Liver (tissue), 9 donors: ENCODE data around the gene AMHR2. TPM values are rescaled to one million over a fixed set of nuclear protein-coding genes. Genes with fewer than 3 reads are reported as not detected.
A peak's percentile ranks its signal among the peaks of the same experiment; 100 is the strongest.

Experiments used
- DNase-seq: peaks from one replicate; pipeline ENCODE4 v3.0.0-alpha.2; 2017; ENCODE audit warnings: low spot score
- H3K27ac ChIP-seq, 2 donors: one replicate each; pipeline ENCODE4 v1.7.0; 2013; ENCODE audit warnings: inconsistent platforms in 2 of 2, low read length in 2 of 2, control low read depth in 1 of 2, low read depth in 1 of 2, mild to moderate bottlenecking in 1 of 2
- H3K27me3 ChIP-seq, 4 donors: one replicate each; pipeline versions ENCODE4 v1.6.1 to v1.7.0; 2013; ENCODE audit warnings: low read length in 3 of 4, inconsistent platforms in 1 of 4, mild to moderate bottlenecking in 1 of 4, moderate library complexity in 1 of 4; ENCODE audit not compliant: control insufficient read depth in 4 of 4, insufficient read depth in 4 of 4
- H3K36me3 ChIP-seq, 4 donors: one replicate each; pipeline versions ENCODE4 v1.6.1 to v1.7.0; 2013; ENCODE audit warnings: low read length in 3 of 4, mild to moderate bottlenecking in 3 of 4, low read depth in 1 of 4, moderate library complexity in 1 of 4; ENCODE audit not compliant: control insufficient read depth in 4 of 4, insufficient read depth in 3 of 4
- H3K4me1 ChIP-seq, 4 donors: one replicate each; pipeline versions ENCODE4 v1.6.1 to v1.7.0; 2013; ENCODE audit warnings: low read length in 3 of 4, mild to moderate bottlenecking in 3 of 4, moderate library complexity in 1 of 4; ENCODE audit not compliant: control insufficient read depth in 4 of 4, insufficient read depth in 4 of 4
- H3K4me3 ChIP-seq, 3 donors: one replicate each; pipeline versions ENCODE4 v1.6.1 to v1.7.0; 2013; ENCODE audit warnings: low read length in 3 of 3, control low read depth in 1 of 3, low read depth in 1 of 3, mild to moderate bottlenecking in 1 of 3
- H3K9ac ChIP-seq, 2 donors: one replicate each; pipeline ENCODE4 v1.7.0; 2013; ENCODE audit warnings: low read length in 2 of 2, mild to moderate bottlenecking in 2 of 2, moderate library complexity in 2 of 2, control low read depth in 1 of 2, low read depth in 1 of 2
- H3K9me3 ChIP-seq, 4 donors: one replicate each; pipeline versions ENCODE4 v1.6.1 to v1.7.0; 2013; ENCODE audit warnings: low read length in 3 of 4; ENCODE audit not compliant: control insufficient read depth in 4 of 4
- ATF3 ChIP-seq: IDR thresholded peaks from 2 replicates; pipeline ENCODE4 v1.6.1; 2016; ENCODE audit warnings: antibody characterized with exemption
- CTCF ChIP-seq: fragments of 150-350 bp; IDR thresholded peaks from 2 replicates; pipeline ENCODE4 v1.5.1; 2017; ENCODE audit warnings: improper control_type of control experiment, low read depth, low read length; ENCODE audit not compliant: missing input control
- EGR1 ChIP-seq, 2 donors: IDR thresholded peaks; 2 replicates each; pipeline ENCODE4 v1.6.1; 2016 to 2018; ENCODE audit warnings: antibody characterized with exemption in 2 of 2, low read depth in 2 of 2
- FOXA1 ChIP-seq: IDR thresholded peaks from 2 replicates; pipeline ENCODE4 v1.6.1; 2016; ENCODE audit warnings: antibody characterized with exemption
- FOXA2 ChIP-seq: IDR thresholded peaks from 2 replicates; pipeline ENCODE4 v1.6.1; 2016; ENCODE audit warnings: antibody characterized with exemption
- GABPA ChIP-seq, 2 donors: IDR thresholded peaks in 1 of 2; conservative IDR thresholded peaks in 1 of 2; 2 replicates each; pipeline ENCODE4 v1.6.1; 2016; ENCODE audit warnings: antibody characterized with exemption in 2 of 2, mild to moderate bottlenecking in 1 of 2, moderate library complexity in 1 of 2
- HNF4A ChIP-seq, 2 donors: conservative IDR thresholded peaks; 2 replicates each; pipeline ENCODE4 v1.6.1; 2016; ENCODE audit warnings: antibody characterized with exemption in 2 of 2, mild to moderate bottlenecking in 2 of 2
- HNF4G ChIP-seq: IDR thresholded peaks from 2 replicates; pipeline ENCODE4 v1.6.1; 2016; ENCODE audit warnings: antibody characterized with exemption
- JUND ChIP-seq, 2 donors: IDR thresholded peaks; 2 replicates each; pipeline ENCODE4 v1.6.1; 2016; ENCODE audit warnings: antibody characterized with exemption in 2 of 2
- MAX ChIP-seq: IDR thresholded peaks from 2 replicates; pipeline ENCODE4 v1.6.1; 2016; ENCODE audit warnings: antibody characterized with exemption
- NR2F2 ChIP-seq: IDR thresholded peaks from 2 replicates; pipeline ENCODE4 v1.6.1; 2016; ENCODE audit warnings: antibody characterized with exemption
- RAD21 ChIP-seq, 2 donors: IDR thresholded peaks; 2 replicates each; pipeline ENCODE4 v1.6.1; 2016; ENCODE audit warnings: antibody characterized with exemption in 2 of 2, mild to moderate bottlenecking in 2 of 2
- REST ChIP-seq: IDR thresholded peaks from 2 replicates; pipeline ENCODE4 v1.6.1; 2016; ENCODE audit warnings: antibody characterized with exemption, mild to moderate bottlenecking
- RXRA ChIP-seq, 2 donors: IDR thresholded peaks; 2 replicates each; pipeline ENCODE4 v1.6.1; 2017 to 2018; ENCODE audit warnings: antibody characterized with exemption in 2 of 2, mild to moderate bottlenecking in 1 of 2
- SP1 ChIP-seq: IDR thresholded peaks from 2 replicates; pipeline ENCODE4 v1.6.1; 2018; ENCODE audit warnings: antibody characterized with exemption, mild to moderate bottlenecking
- TAF1 ChIP-seq: conservative IDR thresholded peaks from 2 replicates; pipeline ENCODE4 v1.6.1; 2016; ENCODE audit warnings: antibody characterized with exemption, mild to moderate bottlenecking
- YY1 ChIP-seq: IDR thresholded peaks from 2 replicates; pipeline ENCODE4 v1.6.1; 2016; ENCODE audit warnings: antibody characterized with exemption, mild to moderate bottlenecking
- ZBTB33 ChIP-seq: IDR thresholded peaks from 2 replicates; pipeline ENCODE4 v1.6.1; 2016; ENCODE audit warnings: antibody characterized with exemption
- WGBS: extraction: QIAGEN DNeasy Blood & Tissue Kit; methylation state at CpG from one replicate; pipeline ENCODE4 v1.1.7; 2013; 5-methylcytosine and 5-hydroxymethylcytosine counted together
- polyA plus RNA-seq, 2 donors: library from polyadenylated mRNA; stranded (reverse) in 1 of 2; unstranded in 1 of 2; fragments of 200-250 nt in 1 of 2; fragments of >200 nt in 1 of 2; fragmentation: Nextera tagmentation in 1 of 2; extraction: Ambion mirVana in 1 of 2; gene quantifications; one replicate each; pipeline versions ENCODE4 v1.2.1 to v1.2.3, GENCODE V29; 2013 to 2015
- total RNA-seq, 2 donors: library from RNA; depleted of rRNA; stranded (reverse); fragments of >200 nt; gene quantifications; one replicate each; pipeline ENCODE4 v1.2.3, GENCODE V29; 2014
- donor health status: healthy.
- donor health status: healthy.
- donor health status: healthy.
- donor health status: healthy.
- donor health status: healthy.

AMHR2 gene
- total and polyA plus RNA-seq, 4 donors, result 0.67 to 1.3 (median 0.92) TPM

GRCh38 chr12:53450936-53451335, 27.3 kb downstream of the AMHR2 start:
- DNase-seq, result no peak
- H3K27ac ChIP-seq, result no peak overlapping the region
- no peak overlapping the region for H3K9ac ChIP-seq
- WGBS, result 94% methylated on average over 7 of the region's 7 CpGs
- H3K36me3 ChIP-seq, result peaks cover 6 to 28% (median 23%) of the 10 kb centered on the region in 4 donors
- H3K27me3 ChIP-seq, result no peaks in the 10 kb centered on the region
- no peaks in the 10 kb centered on the region for H3K9me3 ChIP-seq
- peaks cover 0 to 21% (median 18%) of the 10 kb centered on the region in 4 donors for H3K4me1 ChIP-seq
- H3K4me3 ChIP-seq, result no peak overlapping the region
- TF ChIP-seq SP1 (no peak), EGR1 (IDR thresholded peaks at IDR 0.05; ENCODE audit: low read depth in 2 of 2) (no peak), GABPA (IDR thresholded peaks at IDR 0.05 in 1 of 2, conservative IDR thresholded peaks at IDR 0.05 in 1 of 2) (no peak), FOXA1 (no peak), TAF1 (no peak)

- Histone ChIP-seq H3K27ac (peak within 1 kb of the TSS; percentile 97 to 98), H3K9ac (peak within 1 kb of the TSS; percentile 71 to 92), H3K4me1 (peaks cover 0 to 21% (median 18%) of the 10 kb centered on the region in 4 donors), H3K36me3 (peaks cover 9 to 33% (median 27%) of the 10 kb centered on the region in 4 donors), H3K4me3 (peak within 1 kb of the TSS; percentile 82 to 86 (median 85)), H3K9me3 (no peaks in the 10 kb centered on the region), H3K27me3 (no peaks in the 10 kb centered on the region)
- under 1% methylated on average over 32 of the region's 32 CpGs for WGBS
- TF ChIP-seq NR2F2, result peak; percentile 81
- peak; percentile 87 for TF ChIP-seq YY1
- peak; percentile 29 for TF ChIP-seq FOXA2
- peak; percentile 71 for TF ChIP-seq ZBTB33
- TF ChIP-seq FOXA1, result peak; percentile 65
- peak; percentile 87 for TF ChIP-seq ATF3
- peak; percentile 32 for TF ChIP-seq HNF4G
- TF ChIP-seq RAD21 (IDR thresholded peaks at IDR 0.05), result peak; percentile 73 to 84
- TF ChIP-seq EGR1 (IDR thresholded peaks at IDR 0.05; ENCODE audit: low read depth in 2 of 2), result peak; percentile 64 to 86
- TF ChIP-seq JUND (IDR thresholded peaks at IDR 0.05), result peak; percentile 49 to 65
- peak; percentile 87 for TF ChIP-seq MAX
- peak; percentile 73 to 89 for TF ChIP-seq RXRA (IDR thresholded peaks at IDR 0.05)
- peak; percentile 90 for TF ChIP-seq SP1
- peak; percentile 60 to 68 for TF ChIP-seq HNF4A (conservative IDR thresholded peaks at IDR 0.05)
- peak; percentile 60 to 90 for TF ChIP-seq GABPA (IDR thresholded peaks at IDR 0.05 in 1 of 2, conservative IDR thresholded peaks at IDR 0.05 in 1 of 2)
- TF ChIP-seq TAF1, result peak; percentile 87
- TF ChIP-seq CTCF, result peak; percentile 81
- TF ChIP-seq REST, result peak; percentile 76
- DNase-seq, result peak; percentile 94
Observed at GRCh38 chr12:53451661-53452158, 28.1 kb downstream of the AMHR2 start, which contains the start of gene PCBP2. Gene PCBP2 (plus strand): TSS chr12:53452102. CDS start chr12:53454801, 2,699 bp downstream.
